Hippocampal formation (tissue), 2 donors: ENCODE data around the gene FAM210A.

Experiments used
- DNase-seq, 2 donors: peaks; one replicate each; lab custom pipeline; 2025; lab: John Stamatoyannopoulos, UW

FAM210A gene

DNA sequence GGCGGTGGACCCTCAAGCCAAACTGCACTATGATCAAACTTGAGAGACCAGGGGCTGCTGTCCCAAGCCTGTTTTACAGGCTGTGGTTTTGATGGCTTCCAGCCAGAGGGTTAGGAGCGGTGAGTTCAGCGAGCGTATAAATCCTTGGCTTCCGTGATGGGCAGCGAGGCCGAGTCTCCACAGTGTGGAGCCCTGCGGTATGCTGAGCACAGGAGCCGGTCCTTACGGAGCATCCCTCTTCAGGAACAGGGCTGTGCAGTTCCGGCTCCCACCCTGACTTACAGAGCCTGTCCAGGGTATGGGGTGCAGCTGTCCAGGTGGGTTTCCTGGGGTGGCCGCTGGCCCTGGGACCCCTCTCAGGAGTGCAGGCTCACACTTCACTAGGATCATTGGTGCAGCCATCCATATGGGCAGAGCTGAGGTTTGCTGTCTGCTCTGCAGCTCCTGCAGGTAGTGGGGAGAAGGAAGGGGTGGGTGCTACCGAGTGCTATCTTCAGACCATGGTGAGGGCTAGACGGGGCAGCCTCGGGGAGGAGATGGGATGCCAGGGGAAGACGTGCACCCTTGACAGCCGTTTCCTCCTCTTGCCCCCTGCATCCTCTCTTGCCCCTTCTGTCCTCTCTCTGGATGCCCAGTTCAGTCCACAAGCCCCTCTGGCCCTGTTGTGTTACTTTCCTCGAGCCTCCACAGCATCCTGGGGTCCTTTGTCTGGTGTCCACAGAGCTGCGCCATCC is 104.3 kb downstream of the FAM210A start:
- DNase-seq: no peak

DNA sequence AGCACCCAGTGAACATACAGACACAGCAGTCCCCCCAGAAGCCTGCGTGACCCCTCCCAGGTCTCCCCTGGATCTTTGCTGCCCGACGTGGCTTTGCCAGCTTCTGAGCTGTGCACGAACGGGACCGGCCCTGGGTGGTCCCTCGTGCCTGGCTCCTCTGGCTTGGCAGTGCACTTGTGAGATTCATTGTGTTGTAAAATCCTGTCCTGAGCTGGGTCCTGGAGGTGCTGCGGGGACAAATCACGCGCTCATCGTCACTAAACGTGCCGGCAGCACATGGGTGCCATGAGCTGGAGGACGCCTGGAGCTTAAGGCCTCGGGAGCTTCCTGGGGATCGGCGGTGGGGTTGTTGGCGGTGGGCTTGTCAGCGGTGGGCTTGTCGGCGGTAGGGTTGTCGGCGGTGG is 104.9 kb downstream of the FAM210A start:
- no peak for DNase-seq

DNA sequence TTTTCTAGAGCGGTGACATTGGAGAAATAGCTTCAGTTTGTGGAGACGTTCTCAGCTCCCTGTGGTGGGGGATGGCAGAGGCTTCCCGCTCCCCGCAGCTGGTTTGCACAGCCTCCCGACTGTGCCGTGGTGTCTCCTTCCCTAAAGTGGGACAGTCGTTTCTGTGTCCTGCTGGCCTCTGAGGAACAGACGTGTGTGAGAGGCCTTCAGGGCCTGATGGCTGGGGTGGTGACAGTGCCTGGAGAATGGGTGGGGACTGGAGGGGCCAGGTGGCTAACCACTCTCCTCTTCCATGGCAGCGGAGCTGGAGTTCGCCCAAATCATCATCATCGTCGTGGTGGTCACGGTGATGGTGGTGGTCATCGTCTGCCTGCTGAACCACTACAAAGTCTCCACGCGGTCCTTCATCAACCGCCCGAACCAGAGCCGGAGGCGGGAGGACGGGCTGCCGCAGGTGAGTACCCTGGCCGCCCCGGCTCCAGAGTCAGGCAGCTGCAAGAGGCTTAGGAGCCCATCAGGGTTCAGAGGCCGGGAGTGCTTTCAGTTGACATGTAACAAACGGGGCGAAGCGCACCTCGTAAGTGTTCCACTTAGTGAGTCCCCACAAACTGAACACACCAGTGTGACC is 105.4 kb downstream of the FAM210A start:
- DNase-seq: no peak

DNA sequence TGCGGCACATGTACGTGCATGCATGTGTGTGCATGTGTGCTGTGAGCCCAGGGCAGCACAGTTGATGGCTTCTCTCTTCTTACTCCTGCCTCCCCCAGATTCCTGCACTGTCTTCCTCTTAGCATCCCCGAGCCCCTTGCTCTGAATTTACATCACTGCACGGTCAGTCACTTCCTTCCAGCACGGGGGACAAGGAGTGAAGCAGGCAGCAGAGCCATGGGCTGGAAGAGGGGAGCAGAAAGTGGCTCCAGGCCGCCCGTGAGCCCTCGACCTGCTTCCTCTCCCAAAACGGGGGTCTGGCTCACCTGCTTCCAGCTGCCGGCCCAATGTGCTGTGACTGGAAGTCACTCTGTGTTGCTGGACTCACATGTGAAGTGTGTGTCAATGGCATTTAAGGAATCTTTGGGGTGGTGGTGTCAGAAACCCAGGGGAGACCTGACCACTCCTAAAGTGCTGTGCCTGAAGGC is 106.1 kb downstream of the FAM210A start:
- DNase-seq: no peak

DNA sequence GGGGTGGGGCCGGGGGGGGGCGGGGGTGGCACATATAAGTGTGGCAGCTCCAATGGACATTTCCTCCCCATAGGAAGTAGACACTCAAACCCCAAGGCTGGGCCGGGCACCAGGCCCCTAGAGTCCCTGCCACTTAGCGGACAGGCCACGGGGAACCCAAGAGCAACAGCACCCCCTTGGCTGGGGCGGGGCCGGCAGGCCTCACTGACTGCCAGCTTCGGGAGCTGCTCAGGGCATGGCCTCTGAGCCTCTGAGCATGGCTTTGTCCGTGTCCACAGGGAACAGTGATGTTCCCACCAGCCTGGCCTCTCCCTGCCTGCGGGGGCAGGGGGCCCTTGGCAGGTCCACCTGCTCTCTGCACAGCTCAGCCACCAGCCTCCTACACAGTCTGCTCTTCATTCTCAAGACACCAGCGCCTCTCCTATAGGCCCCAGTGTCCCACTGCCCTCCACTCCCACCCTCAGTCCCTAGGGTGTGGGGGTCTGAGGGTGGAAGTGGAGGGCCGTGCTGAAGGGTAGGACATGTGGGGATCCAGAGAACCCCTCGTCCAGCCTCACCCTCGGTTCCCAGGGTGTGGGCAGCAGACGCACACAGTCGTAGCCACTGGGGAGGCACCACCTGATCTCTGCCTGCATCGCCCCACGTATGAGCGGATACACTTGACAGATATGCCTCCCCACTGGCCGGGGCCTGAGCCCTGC is 106.7 kb downstream of the FAM210A start:
- no peak for DNase-seq

DNA sequence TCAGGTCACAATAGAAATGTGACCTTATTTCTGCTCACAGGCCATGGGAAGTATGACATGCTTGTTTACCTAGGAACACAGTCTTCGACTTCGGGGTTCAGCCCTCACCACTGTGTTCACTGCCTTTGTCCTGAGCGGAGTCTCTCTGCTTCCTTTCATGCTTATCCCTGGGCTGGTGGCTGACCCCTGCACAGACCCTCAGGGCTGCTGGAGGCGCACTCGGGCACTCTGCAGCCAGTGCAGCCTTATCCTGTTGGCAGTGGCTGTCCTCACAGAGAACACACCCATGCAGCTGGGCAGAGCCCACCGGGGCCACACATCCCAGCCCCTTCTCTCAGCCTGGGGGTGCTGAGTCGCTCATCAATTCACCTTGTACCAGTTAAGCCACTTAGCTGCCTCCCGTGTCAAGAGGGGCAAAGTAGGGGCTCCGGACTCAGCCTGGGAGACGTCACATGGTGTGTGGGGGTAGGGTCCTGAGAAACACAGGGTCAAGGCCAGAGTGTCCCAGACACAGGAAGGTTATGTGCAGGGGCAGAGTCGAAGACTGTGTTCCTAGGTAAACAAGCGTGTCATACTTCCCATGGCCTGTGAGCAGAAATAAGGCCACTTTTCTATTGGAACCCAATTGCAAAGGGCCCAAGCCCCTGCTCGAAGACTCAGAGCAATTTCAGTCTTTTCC is 107.5 kb downstream of the FAM210A start:
- no peak for DNase-seq

DNA sequence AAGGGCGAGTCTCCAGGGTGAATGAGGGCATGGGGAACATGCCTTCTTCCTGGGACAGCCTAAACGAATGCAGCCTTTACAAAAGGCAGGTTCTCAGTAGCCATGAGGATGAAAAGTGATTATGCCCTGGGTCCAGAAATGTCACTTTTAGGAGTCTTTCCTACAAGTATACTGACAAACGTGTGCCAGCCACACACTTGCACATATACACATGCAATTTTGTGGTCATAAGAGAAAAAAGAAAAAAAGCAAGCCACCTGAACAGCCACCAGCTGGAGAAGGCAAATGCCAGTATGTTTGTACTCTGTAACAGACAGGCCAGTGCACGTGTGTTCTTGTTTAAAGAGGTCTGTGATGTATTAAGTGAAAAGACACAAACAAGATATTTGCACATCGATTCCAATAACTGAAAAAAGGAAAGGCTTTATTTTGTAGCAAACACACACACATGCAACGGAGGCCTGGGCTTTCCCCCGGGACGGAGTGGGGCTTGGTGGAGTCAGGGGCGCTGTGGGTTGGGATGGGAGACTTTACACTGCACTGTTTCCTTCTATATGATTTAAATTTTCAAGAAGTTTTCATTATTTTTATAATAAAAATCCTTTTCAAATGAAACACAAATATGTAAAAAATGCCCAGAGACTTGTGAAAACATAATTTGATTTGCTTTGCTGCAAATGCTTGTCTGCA is 108.4 kb downstream of the FAM210A start:
- no peak for DNase-seq

DNA sequence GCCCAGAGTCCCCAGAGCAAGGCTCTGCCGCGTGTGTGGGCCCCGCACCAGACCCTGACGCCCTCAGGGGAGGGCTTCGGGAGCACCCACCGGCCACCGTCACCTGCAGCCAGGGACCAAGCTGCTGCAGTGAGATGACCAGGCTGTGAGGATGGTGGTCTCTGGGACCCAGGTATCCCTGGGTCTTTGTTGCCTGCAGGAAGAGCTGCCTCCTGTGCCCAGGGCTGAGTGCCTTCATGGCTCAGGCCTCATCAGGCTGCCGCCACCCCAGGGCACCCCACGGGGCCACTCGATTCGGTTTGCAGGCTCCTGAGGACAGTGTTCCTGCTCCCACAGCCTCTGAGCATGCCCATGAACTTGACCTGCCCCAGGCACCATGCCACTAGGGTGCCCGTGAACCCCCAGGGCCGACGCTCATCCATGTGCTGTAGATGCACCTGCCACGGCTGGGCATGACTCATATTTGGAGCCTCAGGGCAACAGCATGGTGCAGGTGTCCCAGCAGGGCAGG is 109.8 kb downstream of the FAM210A start:
- no peak for DNase-seq

DNA sequence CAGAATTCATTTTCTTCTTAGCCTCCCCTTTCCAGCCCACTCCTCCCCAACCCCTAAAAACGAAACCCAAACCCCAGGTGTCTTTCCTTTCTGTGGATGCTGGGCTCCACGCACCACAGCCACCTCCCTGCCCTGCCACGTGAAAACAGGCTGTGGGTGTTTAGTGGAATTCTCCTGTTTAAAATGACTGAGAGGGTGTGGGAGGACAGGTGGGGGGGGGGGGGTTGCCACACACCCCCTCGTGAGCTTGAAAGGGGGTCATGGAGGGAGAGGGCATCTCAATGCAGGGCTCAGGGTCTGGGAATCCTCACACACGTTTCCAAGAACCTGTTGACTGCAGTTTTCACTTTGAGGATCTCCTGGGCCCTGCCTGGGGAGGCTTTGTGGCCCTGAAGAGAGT is 110.3 kb downstream of the FAM210A start:
- no peak for DNase-seq

DNA sequence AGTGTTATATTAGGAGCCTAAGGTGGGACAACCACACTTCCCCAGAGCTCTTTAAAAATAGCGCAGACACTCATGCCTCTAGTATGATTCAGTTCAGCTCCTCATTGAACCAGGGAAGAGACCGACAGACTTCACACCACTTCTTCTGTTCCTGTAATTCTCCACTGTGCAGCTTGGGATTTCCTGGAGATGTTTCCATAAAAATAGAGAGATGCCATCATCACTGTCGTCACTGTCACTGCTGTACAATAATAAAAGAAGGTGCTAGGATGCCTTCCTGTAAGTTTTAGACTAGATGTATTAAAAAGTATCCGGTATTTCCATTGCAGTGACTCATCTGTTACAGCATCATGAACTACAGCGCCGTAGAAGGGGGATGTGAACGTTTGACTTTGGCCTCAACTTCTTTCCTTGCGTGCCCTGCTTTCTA is 110.9 kb downstream of the FAM210A start:
- no peak for DNase-seq

DNA sequence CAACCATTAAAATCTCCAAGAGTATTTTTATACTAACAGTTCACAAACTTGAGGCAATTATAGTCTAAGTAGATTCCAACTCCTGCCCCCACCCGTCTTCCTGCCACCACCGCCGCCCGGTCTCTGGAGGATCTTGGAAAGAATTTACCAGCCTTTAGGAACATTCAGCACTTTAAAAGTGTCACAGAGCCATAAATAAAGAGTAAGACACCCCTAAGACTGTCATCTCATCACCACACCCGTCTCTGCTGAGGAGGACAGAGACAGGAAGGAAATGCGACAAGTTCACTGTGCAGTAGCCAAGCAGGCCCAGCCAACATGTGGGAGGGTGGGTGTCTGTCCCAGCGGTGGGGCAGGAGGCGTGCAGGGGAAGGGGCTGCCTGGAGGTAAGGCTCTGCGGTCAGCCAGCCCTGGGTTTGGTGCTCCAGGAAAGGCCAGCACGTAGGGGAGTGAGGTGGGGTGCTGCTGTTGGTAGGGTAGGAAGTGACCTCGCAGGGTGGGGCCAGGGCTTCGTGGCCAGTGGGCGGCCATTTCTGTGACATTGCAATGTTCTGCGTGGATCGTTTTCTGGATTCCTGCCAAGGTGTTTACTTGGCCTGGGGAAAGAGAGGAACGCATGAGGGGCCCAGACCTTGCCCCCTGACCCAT is 111.6 kb downstream of the FAM210A start:
- DNase-seq: no peak

DNA sequence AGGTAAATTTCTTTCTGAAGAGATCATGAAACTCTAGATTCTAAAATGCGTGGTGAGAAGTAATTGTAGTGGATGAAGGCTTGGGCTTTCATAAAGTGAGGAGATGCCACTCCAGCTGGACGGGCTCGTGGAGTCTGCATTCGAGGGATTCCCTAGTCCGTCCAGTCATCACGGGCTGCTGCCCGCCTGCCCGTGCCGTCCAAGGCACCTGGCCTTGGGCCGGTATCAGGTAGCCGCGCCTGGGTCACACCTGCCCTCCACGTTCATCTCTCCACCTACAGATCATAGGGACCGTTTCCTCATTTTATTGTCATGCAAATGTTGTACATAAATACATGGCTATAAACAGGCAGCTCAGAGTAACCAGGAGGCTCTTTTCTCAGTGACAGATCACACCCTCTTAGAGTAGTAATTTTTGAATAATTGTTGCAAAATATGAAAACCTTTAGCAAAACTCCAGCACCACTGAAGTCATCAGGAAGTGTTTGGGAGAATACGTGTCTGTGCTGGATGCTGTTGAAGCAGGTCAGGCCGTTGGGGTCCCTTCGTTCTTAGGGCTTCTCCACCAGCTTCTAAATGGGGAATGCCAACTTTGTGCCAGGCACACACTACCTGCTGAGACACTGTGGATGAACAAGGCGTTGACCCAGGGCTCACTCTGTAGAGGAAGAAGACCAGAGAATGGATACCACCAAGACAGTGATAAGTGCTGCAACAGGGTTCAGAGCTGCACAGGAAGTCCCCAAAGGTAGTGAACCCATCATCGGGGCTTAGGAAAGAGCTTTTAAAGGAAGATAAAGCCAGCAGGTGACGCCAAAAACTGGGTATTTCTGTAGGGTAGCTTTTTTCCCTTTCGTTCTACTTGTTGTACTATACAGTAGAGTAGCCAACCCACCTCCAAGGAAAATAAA is 112.5 kb downstream of the FAM210A start:
- DNase-seq: no peak
